Hair follicular keratinocyte (primary cell): ENCODE results near the gene IFITM5. TPM values are rescaled to one million over a fixed set of nuclear protein-coding genes. Genes with fewer than 3 reads are reported as not detected.

Experiments used
- total RNA-seq: library from RNA; depleted of rRNA; stranded (reverse); fragments of >200 nt; gene quantifications from 2 replicates; pipeline ENCODE4 v1.2.3, GENCODE V29; 2015

IFITM5 gene
- not detected in 2 replicates for total RNA-seq

GRCh38 chr11:299081-299891, at the start of gene IFITM5:
TSS of gene IFITM5 (minus strand) at chr11:299526. CDS start at chr11:299490, 36 bp downstream.

GRCh38 chr11:313787-314553, 14.6 kb upstream of the IFITM5 start, which contains the start of gene IFITM1:
TSS of gene IFITM1 (plus strand) at chr11:314040. CDS start at chr11:314171, 131 bp downstream.

GRCh38 chr11:307766-308708, 8.7 kb upstream of the IFITM5 start, which contains the start of gene IFITM2:
TSS of gene IFITM2 (plus strand) at chr11:307816. CDS start at chr11:308193, 377 bp downstream.

GRCh38 chr11:288478-289397, 10.6 kb downstream of the IFITM5 start, which contains the start of gene PGGHG:
TSS of gene PGGHG (plus strand) at chr11:289126. CDS start at chr11:289817, 691 bp downstream.

GRCh38 chr11:278001-278951, 21.1 kb downstream of the IFITM5 start, which contains the start of gene NLRP6:
TSS of gene NLRP6 (plus strand) at chr11:278407. CDS start at chr11:278570, 163 bp downstream.

Other genes starting within 250 kb of the IFITM5 start
- not detected in 2 replicates for gene SCGB1C1, start 106.4 kb downstream of the IFITM5 start, total RNA-seq
- gene BET1L, start 92.1 kb downstream of the IFITM5 start, total RNA-seq: 15.6 and 19.0 TPM in 2 replicates
- 112 and 137 TPM in 2 replicates for gene RIC8A, start 91.8 kb downstream of the IFITM5 start, total RNA-seq
- gene SIRT3, start 63.2 kb downstream of the IFITM5 start, total RNA-seq: 11.8 and 20.8 TPM in 2 replicates
- gene PSMD13, start 62.5 kb downstream of the IFITM5 start, total RNA-seq: 153 and 187 TPM in 2 replicates
- gene NLRP6, start 21.1 kb downstream of the IFITM5 start, total RNA-seq: not detected in 2 replicates
- gene PGGHG, start 10.4 kb downstream of the IFITM5 start, total RNA-seq: 1.0 and 3.6 TPM in 2 replicates
- gene IFITM2, start 8.3 kb upstream of the IFITM5 start, total RNA-seq: 16.7 and 23.8 TPM in 2 replicates
- 6.8 and 20.1 TPM in 2 replicates for gene IFITM1, start 14.5 kb upstream of the IFITM5 start, total RNA-seq
- gene IFITM3, start 21.3 kb upstream of the IFITM5 start, total RNA-seq: 41.5 and 86.0 TPM in 2 replicates
- gene B4GALNT4, start 70.0 kb upstream of the IFITM5 start, total RNA-seq: 11.0 and 21.8 TPM in 2 replicates
- 292 and 373 TPM in 2 replicates for gene PKP3, start 94.7 kb upstream of the IFITM5 start, total RNA-seq
- gene SIGIRR, start 115.5 kb upstream of the IFITM5 start, total RNA-seq: 5.9 and 7.8 TPM in 2 replicates
- 9.5 and 19.5 TPM in 2 replicates for gene ANO9, start 142.5 kb upstream of the IFITM5 start, total RNA-seq
- gene PTDSS2, start 150.8 kb upstream of the IFITM5 start, total RNA-seq: 38.2 and 52.8 TPM in 2 replicates
- gene RNH1, start 207.7 kb upstream of the IFITM5 start, total RNA-seq: 322 and 445 TPM in 2 replicates
- 116 and 135 TPM in 2 replicates for gene HRAS, start 236.1 kb upstream of the IFITM5 start, total RNA-seq
- gene LRRC56, start 238.0 kb upstream of the IFITM5 start, total RNA-seq: under 0.01 and 0.34 TPM in 2 replicates